ENCODE results near the gene RFX4.

- TF ChIP-seq CTCF (conservative IDR thresholded peaks at IDR 0.05; ENCODE audit: low read depth, low read length) (no peak), EZH2 (IDR thresholded peaks at IDR 0.05; ENCODE audit: borderline replicate concordance, low read depth, low read length, poor library complexity, severe bottlenecking) (no peak)
These were observed 219.2 kb downstream of the RFX4 start for GRCh38 chr12:106801830-106802533.

Measured in A673 (cell line).